ENCODE results near the gene COMMD9.

DNA sequence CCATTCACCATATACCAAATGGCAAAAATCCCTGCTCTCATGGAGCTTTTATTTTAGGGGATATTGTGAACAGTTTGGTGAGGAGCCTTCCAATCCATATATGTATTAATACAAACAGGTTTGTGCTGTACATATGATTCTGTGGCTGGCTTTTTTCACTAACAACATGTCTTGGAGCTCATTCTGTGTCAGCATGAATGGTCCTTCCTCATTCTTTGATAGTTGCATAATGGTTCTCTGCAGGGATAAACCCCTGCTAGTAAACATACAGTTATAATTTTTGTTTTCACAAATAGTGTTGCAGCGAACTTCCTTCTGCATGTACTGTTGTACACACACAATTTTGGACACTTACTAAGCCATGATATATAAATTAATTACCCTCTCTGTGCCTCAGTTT, 15.1 kb upstream of the COMMD9 start:
- TF ChIP-seq CTCF (IDR thresholded peaks at IDR 0.05) (no peak), EZH2phosphoT487 (IDR thresholded peaks at IDR 0.05) (no peak), EZH2 (IDR thresholded peaks at IDR 0.05) (no peak)
